Measurements from ENCODE around the gene BLVRB. TPM values are rescaled to one million over a fixed set of nuclear protein-coding genes. Genes with fewer than 3 reads are reported as not detected.

The BLVRB gene
- total and polyA plus RNA-seq, 9 of the 15 experiments (the other 6 are each of a cell fraction or from before 2014, with no cell fraction given), result 81.1 to 749 (median 331) TPM

DNA sequence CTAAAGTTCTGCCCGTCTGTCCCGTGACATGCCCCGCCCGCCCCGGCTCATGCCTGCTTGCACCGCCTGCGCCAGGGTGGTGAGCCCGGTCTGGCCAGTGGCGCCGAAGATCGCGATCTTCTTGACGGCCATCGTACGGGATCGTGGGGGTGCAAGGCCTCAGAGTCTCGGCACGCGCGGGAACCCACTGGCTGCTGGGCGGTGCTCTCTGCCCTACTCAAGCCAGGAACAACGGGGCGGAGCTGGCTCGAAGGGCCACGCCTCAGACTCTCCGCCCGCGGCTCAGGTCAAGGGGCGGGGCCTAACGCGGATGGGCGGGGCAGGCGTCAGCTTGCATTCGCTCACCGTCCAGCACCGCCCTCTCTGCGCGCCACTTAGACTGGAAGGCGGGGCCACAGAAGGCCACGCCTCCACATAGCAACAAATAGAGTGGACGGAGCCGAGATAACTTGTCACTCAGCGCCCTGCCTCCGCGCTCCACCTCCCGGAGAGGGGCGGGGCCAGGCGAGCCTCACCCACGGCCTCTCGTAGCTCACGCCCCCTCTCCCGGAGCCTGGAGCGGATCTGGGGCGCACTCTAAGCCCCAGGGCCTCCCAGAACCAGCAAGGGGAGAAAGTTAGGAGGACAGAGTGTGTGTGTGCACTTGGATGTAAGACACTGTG, at the start of gene BLVRB (continued):
- TF ChIP-seq ZNF253 (CRISPR knock-in tag; conservative IDR thresholded peaks at IDR 0.05), result no peak
- TF ChIP-seq NCOA2 (IDR thresholded peaks at IDR 0.05; ENCODE audit: partially characterized antibody in 2 of 2), result no peak
- TF ChIP-seq, protein P1, sequence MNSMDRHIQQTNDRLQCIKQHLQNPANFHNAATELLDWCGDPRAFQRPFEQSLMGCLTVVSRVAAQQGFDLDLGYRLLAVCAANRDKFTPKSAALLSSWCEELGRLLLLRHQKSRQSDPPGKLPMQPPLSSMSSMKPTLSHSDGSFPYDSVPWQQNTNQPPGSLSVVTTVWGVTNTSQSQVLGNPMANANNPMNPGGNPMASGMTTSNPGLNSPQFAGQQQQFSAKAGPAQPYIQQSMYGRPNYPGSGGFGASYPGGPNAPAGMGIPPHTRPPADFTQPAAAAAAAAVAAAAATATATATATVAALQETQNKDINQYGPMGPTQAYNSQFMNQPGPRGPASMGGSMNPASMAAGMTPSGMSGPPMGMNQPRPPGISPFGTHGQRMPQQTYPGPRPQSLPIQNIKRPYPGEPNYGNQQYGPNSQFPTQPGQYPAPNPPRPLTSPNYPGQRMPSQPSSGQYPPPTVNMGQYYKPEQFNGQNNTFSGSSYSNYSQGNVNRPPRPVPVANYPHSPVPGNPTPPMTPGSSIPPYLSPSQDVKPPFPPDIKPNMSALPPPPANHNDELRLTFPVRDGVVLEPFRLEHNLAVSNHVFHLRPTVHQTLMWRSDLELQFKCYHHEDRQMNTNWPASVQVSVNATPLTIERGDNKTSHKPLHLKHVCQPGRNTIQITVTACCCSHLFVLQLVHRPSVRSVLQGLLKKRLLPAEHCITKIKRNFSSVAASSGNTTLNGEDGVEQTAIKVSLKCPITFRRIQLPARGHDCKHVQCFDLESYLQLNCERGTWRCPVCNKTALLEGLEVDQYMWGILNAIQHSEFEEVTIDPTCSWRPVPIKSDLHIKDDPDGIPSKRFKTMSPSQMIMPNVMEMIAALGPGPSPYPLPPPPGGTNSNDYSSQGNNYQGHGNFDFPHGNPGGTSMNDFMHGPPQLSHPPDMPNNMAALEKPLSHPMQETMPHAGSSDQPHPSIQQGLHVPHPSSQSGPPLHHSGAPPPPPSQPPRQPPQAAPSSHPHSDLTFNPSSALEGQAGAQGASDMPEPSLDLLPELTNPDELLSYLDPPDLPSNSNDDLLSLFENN (IDR thresholded peaks at IDR 0.05; ENCODE audit: low read depth in 2 of 2, low read length in 2 of 2), result no peak
- no peak for TF ChIP-seq ZNF282 (CRISPR knock-in tag; IDR thresholded peaks at IDR 0.05)
- TF ChIP-seq, protein P2, sequence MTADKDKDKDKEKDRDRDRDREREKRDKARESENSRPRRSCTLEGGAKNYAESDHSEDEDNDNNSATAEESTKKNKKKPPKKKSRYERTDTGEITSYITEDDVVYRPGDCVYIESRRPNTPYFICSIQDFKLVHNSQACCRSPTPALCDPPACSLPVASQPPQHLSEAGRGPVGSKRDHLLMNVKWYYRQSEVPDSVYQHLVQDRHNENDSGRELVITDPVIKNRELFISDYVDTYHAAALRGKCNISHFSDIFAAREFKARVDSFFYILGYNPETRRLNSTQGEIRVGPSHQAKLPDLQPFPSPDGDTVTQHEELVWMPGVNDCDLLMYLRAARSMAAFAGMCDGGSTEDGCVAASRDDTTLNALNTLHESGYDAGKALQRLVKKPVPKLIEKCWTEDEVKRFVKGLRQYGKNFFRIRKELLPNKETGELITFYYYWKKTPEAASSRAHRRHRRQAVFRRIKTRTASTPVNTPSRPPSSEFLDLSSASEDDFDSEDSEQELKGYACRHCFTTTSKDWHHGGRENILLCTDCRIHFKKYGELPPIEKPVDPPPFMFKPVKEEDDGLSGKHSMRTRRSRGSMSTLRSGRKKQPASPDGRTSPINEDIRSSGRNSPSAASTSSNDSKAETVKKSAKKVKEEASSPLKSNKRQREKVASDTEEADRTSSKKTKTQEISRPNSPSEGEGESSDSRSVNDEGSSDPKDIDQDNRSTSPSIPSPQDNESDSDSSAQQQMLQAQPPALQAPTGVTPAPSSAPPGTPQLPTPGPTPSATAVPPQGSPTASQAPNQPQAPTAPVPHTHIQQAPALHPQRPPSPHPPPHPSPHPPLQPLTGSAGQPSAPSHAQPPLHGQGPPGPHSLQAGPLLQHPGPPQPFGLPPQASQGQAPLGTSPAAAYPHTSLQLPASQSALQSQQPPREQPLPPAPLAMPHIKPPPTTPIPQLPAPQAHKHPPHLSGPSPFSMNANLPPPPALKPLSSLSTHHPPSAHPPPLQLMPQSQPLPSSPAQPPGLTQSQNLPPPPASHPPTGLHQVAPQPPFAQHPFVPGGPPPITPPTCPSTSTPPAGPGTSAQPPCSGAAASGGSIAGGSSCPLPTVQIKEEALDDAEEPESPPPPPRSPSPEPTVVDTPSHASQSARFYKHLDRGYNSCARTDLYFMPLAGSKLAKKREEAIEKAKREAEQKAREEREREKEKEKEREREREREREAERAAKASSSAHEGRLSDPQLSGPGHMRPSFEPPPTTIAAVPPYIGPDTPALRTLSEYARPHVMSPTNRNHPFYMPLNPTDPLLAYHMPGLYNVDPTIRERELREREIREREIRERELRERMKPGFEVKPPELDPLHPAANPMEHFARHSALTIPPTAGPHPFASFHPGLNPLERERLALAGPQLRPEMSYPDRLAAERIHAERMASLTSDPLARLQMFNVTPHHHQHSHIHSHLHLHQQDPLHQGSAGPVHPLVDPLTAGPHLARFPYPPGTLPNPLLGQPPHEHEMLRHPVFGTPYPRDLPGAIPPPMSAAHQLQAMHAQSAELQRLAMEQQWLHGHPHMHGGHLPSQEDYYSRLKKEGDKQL (CRISPR knock-in tag; IDR thresholded peaks at IDR 0.05; ENCODE audit: borderline replicate concordance), result no peak
- no peak for TF ChIP-seq SRSF7 (optimal IDR thresholded peaks at IDR 0.05; ENCODE audit: low read depth, low read length)
- TF ChIP-seq MBD2 (IDR thresholded peaks at IDR 0.05; ENCODE audit: borderline replicate concordance, low read depth), result peak; percentile 57
- TF ChIP-seq ZNF324 (CRISPR knock-in tag; IDR thresholded peaks at IDR 0.05), result no peak
- no peak for TF ChIP-seq NONO (IDR thresholded peaks at IDR 0.05; ENCODE audit: low read depth in 2 of 2, low read length in 1 of 2)
- TF ChIP-seq, protein P3, sequence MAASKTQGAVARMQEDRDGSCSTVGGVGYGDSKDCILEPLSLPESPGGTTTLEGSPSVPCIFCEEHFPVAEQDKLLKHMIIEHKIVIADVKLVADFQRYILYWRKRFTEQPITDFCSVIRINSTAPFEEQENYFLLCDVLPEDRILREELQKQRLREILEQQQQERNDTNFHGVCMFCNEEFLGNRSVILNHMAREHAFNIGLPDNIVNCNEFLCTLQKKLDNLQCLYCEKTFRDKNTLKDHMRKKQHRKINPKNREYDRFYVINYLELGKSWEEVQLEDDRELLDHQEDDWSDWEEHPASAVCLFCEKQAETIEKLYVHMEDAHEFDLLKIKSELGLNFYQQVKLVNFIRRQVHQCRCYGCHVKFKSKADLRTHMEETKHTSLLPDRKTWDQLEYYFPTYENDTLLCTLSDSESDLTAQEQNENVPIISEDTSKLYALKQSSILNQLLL (CRISPR knock-in tag; IDR thresholded peaks at IDR 0.05; ENCODE audit: borderline replicate concordance), result no peak
- TF ChIP-seq, protein P4, sequence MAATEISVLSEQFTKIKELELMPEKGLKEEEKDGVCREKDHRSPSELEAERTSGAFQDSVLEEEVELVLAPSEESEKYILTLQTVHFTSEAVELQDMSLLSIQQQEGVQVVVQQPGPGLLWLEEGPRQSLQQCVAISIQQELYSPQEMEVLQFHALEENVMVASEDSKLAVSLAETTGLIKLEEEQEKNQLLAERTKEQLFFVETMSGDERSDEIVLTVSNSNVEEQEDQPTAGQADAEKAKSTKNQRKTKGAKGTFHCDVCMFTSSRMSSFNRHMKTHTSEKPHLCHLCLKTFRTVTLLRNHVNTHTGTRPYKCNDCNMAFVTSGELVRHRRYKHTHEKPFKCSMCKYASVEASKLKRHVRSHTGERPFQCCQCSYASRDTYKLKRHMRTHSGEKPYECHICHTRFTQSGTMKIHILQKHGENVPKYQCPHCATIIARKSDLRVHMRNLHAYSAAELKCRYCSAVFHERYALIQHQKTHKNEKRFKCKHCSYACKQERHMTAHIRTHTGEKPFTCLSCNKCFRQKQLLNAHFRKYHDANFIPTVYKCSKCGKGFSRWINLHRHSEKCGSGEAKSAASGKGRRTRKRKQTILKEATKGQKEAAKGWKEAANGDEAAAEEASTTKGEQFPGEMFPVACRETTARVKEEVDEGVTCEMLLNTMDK (IDR thresholded peaks at IDR 0.05; ENCODE audit: borderline replicate concordance, insufficient read depth, low read depth, low read length, poor library complexity, severe bottlenecking), result no peak
- no peak for TF ChIP-seq SETDB1 (IDR thresholded peaks at IDR 0.05; ENCODE audit: low read length)

Data from K562 (cell line).